Activated T-cell treated with anti-CD3 and anti-CD28 coated beads, Interleukin-2, amount 50 U/mL, for 4 hours (primary cell): ENCODE results near the gene FA2H. TPM values are rescaled to one million over a fixed set of nuclear protein-coding genes. Genes with fewer than 3 reads are reported as not detected.
"Not testable (repeated sequence)": the region's sequence is repeated elsewhere in the genome, so short reads cannot be mapped to it uniquely, and the experiment has no call there.

Experiments used
- ATAC-seq, 2 donors: fragments of 200-7000 bp; cut with Tn5 transposase; one replicate each; pipeline ENCODE4 v1.10.0; 2021
- DNase-seq: peaks from one replicate; pipeline ENCODE4 v3.0.0-alpha.2; 2020
- H3K27me3 Mint-ChIP-seq: one replicate; pipeline ENCODE4 v1.8.0; 2021; ENCODE audit warnings: low read depth, mixed read lengths
- H3K36me3 Mint-ChIP-seq: one replicate; pipeline ENCODE4 v1.8.0; 2022; ENCODE audit warnings: mixed read lengths; ENCODE audit not compliant: insufficient read depth
- H3K4me1 Mint-ChIP-seq: one replicate; pipeline ENCODE4 v1.8.0; 2021; ENCODE audit warnings: low read depth, mixed read lengths
- H3K4me3 Mint-ChIP-seq: one replicate; pipeline ENCODE4 v1.8.0; 2021; ENCODE audit warnings: mild to moderate bottlenecking, moderate library complexity, mixed read lengths
- H3K9me3 Mint-ChIP-seq: one replicate; pipeline ENCODE4 v1.8.0; 2021; ENCODE audit warnings: mixed read lengths
- total RNA-seq, 3 donors: library from RNA; stranded (reverse); gene quantifications; one replicate each; pipeline ENCODE4 v1.2.1, GENCODE V29; 2021

The FA2H gene
- total RNA-seq, 3 donors from 2014 or later: 0.43 TPM; not detected in 2

- Mint-ChIP-seq H3K9me3 (peaks cover 11% of the 10 kb centered on the region), H3K36me3 (no peaks in the 10 kb centered on the region), H3K27me3 (peaks cover 2% of the 10 kb centered on the region), H3K4me3 (no peak overlapping the region), H3K4me1 (peaks cover 7% of the 10 kb centered on the region)
- ATAC-seq (no peak), DNase-seq (no peak)
These were observed 44.6 kb downstream of the FA2H start for GRCh38 chr16:74729783-74730683.

DNA sequence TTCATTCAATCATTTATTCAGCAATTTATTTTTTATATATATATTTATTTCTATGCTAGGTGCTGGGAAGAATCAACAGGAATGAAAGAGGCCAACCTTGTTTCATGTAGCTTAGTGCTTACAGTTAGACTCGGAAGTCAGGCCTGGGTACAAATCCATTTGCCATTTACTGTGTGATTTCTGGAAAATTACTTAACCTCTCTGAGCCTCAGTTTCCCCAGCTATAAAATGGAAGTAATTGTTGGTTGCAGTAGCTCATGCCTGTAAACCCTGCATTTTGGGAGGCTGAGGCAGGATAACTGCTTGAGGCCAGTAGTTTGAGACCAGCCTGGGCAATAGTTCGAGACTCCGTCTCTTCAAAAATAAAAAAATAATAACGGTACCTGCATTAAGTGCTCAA, 46.7 kb downstream of the FA2H start:
- H3K4me1 Mint-ChIP-seq: peaks cover 7% of the 10 kb centered on the region
- peaks cover 11% of the 10 kb centered on the region for H3K9me3 Mint-ChIP-seq
- DNase-seq (no peak), ATAC-seq (no peak)
- H3K4me3 Mint-ChIP-seq: no peak overlapping the region
- peaks cover 5% of the 10 kb centered on the region for H3K27me3 Mint-ChIP-seq
- no peaks in the 10 kb centered on the region for H3K36me3 Mint-ChIP-seq

DNA sequence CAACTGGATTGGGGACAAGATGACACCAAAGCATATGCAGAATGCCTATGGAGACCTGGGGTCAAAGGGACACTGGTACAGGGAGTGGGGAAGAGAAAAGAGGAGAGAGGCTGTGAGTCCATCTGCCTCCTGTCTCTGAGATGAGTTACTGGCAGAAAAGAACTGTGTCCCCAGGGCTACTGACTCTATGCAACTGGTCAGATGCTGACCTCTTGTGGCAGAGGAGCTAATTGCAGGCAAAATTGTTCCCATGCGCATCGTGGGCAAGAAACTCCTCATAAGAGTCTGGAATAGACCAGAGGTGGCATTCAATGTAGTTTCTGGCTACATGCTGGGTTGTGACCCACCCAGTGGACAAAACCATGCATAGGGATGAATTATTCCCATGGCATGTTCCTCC, 47.9 kb downstream of the FA2H start:
- Mint-ChIP-seq H3K4me1 (peaks cover 7% of the 10 kb centered on the region), H3K9me3 (peaks cover 11% of the 10 kb centered on the region), H3K36me3 (no peaks in the 10 kb centered on the region), H3K4me3 (no peak overlapping the region), H3K27me3 (peaks cover 6% of the 10 kb centered on the region)
- DNase-seq (no peak), ATAC-seq (no peak)

DNA sequence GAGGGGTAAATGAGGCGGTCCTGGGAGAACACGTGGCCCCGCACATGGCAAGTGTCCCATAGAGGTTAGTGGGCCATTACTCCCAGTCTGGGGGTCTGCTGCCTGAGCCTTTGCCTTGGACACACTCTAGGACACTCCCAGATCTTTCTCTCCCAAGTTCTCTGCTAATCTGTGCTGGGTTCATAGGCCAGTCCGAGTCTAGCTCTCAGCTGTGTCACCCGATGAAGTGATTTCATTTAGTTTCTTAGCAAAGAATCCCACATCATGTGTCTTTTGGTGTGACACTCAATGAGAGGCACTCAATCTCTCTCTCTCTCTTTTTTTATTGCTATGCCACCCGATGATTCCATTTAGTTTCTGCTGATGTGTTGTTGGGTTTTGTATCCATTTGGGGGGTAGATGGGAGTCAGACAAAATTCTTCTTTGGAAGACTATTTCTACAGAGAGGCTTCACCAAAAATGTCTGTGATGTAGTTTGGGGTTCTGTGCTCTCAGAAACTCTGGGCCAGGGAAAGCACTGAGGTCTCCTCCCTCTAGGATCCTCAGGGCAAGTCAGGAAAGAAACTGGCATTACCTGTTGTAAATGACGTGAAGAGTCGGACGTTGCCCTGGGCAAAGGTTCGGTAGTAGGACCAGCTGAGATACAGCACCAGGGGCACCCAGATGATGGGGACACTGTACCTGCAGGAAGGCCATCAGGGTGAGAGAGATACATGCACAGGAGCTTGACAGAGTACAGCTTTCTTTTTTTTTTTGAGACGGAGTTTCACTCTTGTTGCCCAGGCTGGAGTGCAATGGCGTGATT, 48.8 kb downstream of the FA2H start:
- DNase-seq (no peak), ATAC-seq (no peak)
- peaks cover 7% of the 10 kb centered on the region for H3K4me1 Mint-ChIP-seq
- H3K9me3 Mint-ChIP-seq: peaks cover 11% of the 10 kb centered on the region
- no peak overlapping the region for H3K4me3 Mint-ChIP-seq
- H3K36me3 Mint-ChIP-seq: no peaks in the 10 kb centered on the region
- H3K27me3 Mint-ChIP-seq: peaks cover 6% of the 10 kb centered on the region

- Mint-ChIP-seq H3K9me3 (peaks cover 11% of the 10 kb centered on the region), H3K27me3 (peaks cover 6% of the 10 kb centered on the region), H3K4me3 (no peak overlapping the region), H3K4me1 (peaks cover 2% of the 10 kb centered on the region), H3K36me3 (no peaks in the 10 kb centered on the region)
- ATAC-seq: no peak
- DNase-seq: no peak
These were observed 49.6 kb downstream of the FA2H start for GRCh38 chr16:74724820-74725549.

GRCh38 chr16:74723256-74723655, 51.4 kb downstream of the FA2H start:
- Mint-ChIP-seq H3K9me3 (peaks cover 11% of the 10 kb centered on the region), H3K36me3 (no peaks in the 10 kb centered on the region), H3K4me3 (no peak overlapping the region), H3K27me3 (peaks cover 6% of the 10 kb centered on the region), H3K4me1 (no peaks in the 10 kb centered on the region)
- DNase-seq (no peak), ATAC-seq (no peak)

GRCh38 chr16:74722156-74722555, 52.5 kb downstream of the FA2H start:
- not testable (repeated sequence) for ATAC-seq, H3K4me3 Mint-ChIP-seq, DNase-seq, H3K36me3 Mint-ChIP-seq, H3K27me3 Mint-ChIP-seq, H3K9me3 Mint-ChIP-seq, H3K4me1 Mint-ChIP-seq

GRCh38 chr16:74721716-74722115, 52.9 kb downstream of the FA2H start:
- Mint-ChIP-seq H3K36me3 (no peaks in the 10 kb centered on the region), H3K4me1 (no peaks in the 10 kb centered on the region), H3K27me3 (peaks cover 6% of the 10 kb centered on the region), H3K4me3 (no peak overlapping the region), H3K9me3 (peaks cover 4% of the 10 kb centered on the region)
- ATAC-seq (no peak), DNase-seq (no peak)

DNA sequence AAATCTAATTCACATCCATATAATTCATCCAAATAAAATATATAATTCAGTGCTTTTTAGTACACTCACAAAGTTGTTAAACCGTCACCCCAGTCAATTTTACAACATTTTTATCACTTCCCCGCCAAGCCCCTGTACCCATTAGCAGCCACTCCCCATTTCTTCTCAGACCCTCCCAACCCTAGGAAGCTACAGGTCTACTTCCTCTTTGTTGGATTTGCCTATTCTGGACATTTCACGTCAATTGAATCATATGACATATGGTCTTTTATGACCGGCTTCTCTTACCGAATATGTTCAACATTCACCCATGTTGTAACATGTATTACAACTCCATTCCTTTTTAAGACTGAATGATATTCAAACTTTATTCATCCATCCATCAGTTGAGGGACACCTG, 54.0 kb downstream of the FA2H start:
- Mint-ChIP-seq H3K36me3 (no peaks in the 10 kb centered on the region), H3K4me3 (no peak overlapping the region), H3K4me1 (no peaks in the 10 kb centered on the region), H3K27me3 (peaks cover 6% of the 10 kb centered on the region), H3K9me3 (no peaks in the 10 kb centered on the region)
- ATAC-seq (no peak), DNase-seq (no peak)

DNA sequence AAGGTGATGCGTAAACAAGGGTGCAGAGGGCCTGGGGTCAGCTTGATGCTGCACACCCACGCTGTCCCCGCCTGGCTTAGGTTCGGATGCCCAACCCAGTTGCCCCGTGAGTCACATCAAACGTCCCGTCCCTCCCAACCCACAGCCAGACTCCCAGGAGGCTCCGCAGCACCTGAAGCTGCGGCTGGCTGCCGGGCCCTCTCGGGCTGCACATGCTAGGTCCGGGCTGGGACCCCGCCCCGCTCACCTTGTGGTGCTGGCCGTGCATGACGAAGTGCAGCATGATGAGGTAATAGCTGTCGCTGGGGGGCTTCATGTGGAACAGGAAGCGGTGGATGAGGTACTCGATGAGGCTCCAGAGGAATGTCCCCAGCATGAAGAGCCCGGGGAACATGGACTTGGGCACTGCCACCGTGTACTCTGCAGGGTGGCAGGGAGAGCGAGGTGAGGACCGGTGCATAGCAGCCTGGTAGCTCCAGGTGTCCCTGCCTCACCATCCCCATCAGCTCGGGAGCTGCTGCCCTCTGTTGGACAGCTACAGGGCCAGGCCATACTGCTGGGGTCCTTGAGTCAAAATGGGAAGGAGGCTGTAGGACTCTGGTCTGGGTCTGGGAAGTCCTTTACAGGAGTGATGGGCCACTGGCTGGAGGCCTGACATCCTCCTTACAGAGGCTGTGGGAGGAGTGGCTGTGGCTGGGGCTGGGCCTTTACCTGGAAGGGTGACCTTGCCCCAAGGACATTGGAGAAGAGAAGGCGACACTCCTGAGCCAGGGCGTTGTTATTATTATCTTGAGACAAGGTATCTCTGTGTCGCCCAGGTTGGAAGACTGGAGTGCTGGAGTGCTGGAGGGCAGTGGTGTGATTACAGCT, 55.6 kb downstream of the FA2H start:
- Mint-ChIP-seq H3K9me3 (no peaks in the 10 kb centered on the region), H3K4me3 (no peak overlapping the region), H3K36me3 (no peaks in the 10 kb centered on the region), H3K27me3 (peaks cover 6% of the 10 kb centered on the region), H3K4me1 (no peaks in the 10 kb centered on the region)
- DNase-seq: no peak
- ATAC-seq: no peak

DNA sequence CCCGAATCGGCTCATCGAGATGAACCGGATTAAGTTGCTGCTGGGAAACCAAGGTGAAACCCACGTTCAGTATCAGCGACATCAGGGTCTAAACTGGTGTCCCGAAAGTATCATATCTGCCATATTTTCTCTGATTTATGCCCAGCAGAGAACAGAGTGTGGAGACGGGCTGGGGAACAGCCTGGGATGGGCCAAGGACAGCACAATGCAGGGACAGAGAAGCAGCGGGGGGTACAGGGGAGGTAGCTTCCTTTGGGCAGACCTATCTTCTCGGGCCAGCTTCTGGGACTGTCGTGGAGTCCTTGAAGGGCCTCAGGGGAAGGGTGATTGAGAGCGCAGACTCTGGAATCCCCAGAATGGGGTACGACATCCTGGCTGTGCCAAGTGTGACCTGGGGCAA, 56.5 kb downstream of the FA2H start:
- Mint-ChIP-seq H3K9me3 (no peaks in the 10 kb centered on the region), H3K27me3 (peaks cover 3% of the 10 kb centered on the region), H3K4me3 (no peak overlapping the region), H3K4me1 (no peaks in the 10 kb centered on the region), H3K36me3 (no peaks in the 10 kb centered on the region)
- no peak for DNase-seq
- ATAC-seq: no peak

DNA sequence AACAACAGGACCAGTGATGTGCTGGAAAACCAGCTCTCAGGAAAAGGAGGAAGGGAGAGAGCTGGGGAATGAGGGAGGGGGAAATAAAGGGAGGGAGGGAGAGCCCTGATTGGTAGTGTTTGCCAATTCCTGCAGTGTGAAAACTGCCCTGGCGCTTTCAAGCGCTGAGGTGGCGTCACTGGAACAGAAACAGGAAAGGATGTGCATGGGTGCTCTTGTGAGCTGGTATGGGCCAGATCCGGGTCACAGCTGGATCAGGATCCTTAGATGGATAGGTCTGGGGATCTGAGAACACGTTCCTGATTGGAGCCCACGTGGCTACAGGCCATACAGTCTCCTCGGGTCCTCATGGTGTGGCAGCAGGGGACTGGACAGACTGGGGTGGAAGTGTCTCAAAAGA, 57.3 kb downstream of the FA2H start:
- no peaks in the 10 kb centered on the region for H3K36me3 Mint-ChIP-seq
- DNase-seq (no peak), ATAC-seq (no peak)
- no peaks in the 10 kb centered on the region for H3K9me3 Mint-ChIP-seq
- no peak overlapping the region for H3K4me3 Mint-ChIP-seq
- no peaks in the 10 kb centered on the region for H3K27me3 Mint-ChIP-seq
- no peaks in the 10 kb centered on the region for H3K4me1 Mint-ChIP-seq

DNA sequence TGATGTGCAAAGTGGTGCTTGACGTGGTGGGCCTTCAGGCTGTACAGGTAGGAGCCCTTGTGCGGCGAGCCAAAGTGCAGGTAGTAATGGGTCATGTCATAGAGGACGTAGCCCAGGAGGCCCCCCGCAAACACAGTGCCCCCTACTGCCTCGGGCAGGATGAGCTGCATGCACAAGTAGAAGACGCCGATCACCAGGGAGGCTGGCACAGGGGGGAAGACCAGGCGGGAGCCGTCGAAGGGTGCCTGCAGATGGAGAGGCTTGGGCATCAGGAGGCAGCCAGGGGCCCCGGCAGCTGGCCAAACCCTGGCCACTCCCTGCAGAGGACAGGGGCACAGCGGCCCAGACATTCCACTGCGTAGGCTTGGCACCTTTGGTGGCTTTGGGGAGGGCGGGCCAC, 58.3 kb downstream of the FA2H start:
- Mint-ChIP-seq H3K4me1 (no peaks in the 10 kb centered on the region), H3K4me3 (no peak overlapping the region)
- DNase-seq: no peak

GRCh38 chr16:74713876-74714275, 60.7 kb downstream of the FA2H start:
- H3K9me3 Mint-ChIP-seq: no peaks in the 10 kb centered on the region
- no peaks in the 10 kb centered on the region for H3K27me3 Mint-ChIP-seq
- H3K4me1 Mint-ChIP-seq: peaks cover 1% of the 10 kb centered on the region
- H3K4me3 Mint-ChIP-seq: no peak overlapping the region
- H3K36me3 Mint-ChIP-seq: no peaks in the 10 kb centered on the region
- DNase-seq: no peak
- no peak for ATAC-seq

More for the DNA sequence above, 58.3 kb downstream of the FA2H start:
- no peak for ATAC-seq
- H3K27me3 Mint-ChIP-seq: no peaks in the 10 kb centered on the region
- no peaks in the 10 kb centered on the region for H3K9me3 Mint-ChIP-seq
- no peaks in the 10 kb centered on the region for H3K36me3 Mint-ChIP-seq
